ENCODE measurements around the gene RPL32.
"Not testable (repeated sequence)": the region's sequence is repeated elsewhere in the genome, so short reads cannot be mapped to it uniquely, and the experiment has no call there.

The RPL32 gene

DNA sequence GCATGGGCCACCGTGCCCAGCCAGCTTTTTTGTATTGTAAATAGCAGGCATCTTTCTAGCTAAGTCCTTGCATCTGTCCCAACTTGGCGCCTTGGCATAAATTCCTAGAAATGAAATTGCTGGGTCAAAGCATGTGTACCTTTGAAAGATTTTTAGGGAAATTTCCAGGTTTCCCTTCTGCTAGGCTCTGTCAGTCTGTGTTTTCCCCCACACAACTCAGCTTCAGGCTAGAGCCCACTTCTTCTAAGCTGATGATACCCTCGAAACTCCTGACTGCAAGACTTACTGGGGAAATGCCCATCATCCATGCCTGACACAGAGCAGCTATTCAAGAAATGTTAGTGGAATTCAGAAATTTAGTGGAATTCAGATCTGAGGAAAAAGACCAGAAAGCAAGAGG is 10.8 kb upstream of the RPL32 start:
- in situ Hi-C loops (cut with HindIII; ENCODE audit: low sequenced_read_pairs) = no loop called here
- DNase-seq (ENCODE audit: low read depth) = no peak
- H3K4me3 ChIP-seq (ENCODE audit: low read depth, low read length) = no peak overlapping the region
- TF ChIP-seq, protein P1, sequence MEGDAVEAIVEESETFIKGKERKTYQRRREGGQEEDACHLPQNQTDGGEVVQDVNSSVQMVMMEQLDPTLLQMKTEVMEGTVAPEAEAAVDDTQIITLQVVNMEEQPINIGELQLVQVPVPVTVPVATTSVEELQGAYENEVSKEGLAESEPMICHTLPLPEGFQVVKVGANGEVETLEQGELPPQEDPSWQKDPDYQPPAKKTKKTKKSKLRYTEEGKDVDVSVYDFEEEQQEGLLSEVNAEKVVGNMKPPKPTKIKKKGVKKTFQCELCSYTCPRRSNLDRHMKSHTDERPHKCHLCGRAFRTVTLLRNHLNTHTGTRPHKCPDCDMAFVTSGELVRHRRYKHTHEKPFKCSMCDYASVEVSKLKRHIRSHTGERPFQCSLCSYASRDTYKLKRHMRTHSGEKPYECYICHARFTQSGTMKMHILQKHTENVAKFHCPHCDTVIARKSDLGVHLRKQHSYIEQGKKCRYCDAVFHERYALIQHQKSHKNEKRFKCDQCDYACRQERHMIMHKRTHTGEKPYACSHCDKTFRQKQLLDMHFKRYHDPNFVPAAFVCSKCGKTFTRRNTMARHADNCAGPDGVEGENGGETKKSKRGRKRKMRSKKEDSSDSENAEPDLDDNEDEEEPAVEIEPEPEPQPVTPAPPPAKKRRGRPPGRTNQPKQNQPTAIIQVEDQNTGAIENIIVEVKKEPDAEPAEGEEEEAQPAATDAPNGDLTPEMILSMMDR (IDR thresholded peaks at IDR 0.05; ENCODE audit: low read depth, low read length, missing control alignments) = no peak

DNA sequence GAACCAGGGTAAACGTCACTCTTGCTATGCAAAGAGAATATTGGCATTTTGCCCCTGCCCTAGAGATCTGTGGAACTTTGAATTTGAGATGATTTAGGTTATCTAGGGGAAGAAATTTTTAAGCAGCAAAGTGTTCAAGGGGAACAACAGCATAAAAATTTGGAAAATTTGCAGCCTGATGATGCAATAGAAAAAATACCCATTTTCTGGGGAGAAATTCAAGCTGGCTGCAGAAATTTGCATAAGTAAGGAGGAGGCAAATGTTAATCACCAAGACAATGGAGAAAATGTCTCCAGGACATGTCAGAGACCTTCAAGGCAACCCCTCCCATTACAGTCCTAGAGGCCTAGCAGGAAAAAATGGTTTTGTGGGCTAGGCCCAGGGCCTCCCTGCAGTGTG is 4.4 kb upstream of the RPL32 start:
- no peak overlapping the region for H3K4me3 ChIP-seq (ENCODE audit: low read depth, low read length)
- in situ Hi-C loops (cut with HindIII; ENCODE audit: low sequenced_read_pairs) = no loop called here
- DNase-seq (ENCODE audit: low read depth) = no peak
- TF ChIP-seq, protein P1 (IDR thresholded peaks at IDR 0.05; ENCODE audit: low read depth, low read length, missing control alignments) = no peak

DNA sequence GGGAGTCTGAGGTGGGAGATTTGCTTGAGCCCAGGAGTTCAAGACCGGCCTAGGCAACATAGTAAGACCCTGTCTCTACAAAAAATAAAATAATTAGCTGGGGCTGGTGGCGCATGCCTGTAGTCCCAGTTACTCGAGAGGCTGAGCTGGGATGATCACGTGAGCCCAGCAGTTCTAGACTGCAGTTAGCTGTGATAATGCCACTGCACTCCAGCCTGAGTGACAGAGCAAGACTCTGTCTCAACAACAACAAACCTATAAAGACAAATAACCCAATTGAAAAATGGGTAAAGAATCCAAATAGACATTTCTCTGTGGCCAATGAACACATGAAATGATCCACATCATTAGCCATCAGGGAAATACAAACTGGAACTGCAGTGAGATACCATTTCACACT is 1.1 kb upstream of the RPL32 start:
- in situ Hi-C loops (cut with HindIII; ENCODE audit: low sequenced_read_pairs) = no loop called here
- DNase-seq (ENCODE audit: low read depth) = no peak
- TF ChIP-seq, protein P1 (IDR thresholded peaks at IDR 0.05; ENCODE audit: low read depth, low read length, missing control alignments) = no peak
- H3K4me3 ChIP-seq (ENCODE audit: low read depth, low read length) = no peak overlapping the region

DNA sequence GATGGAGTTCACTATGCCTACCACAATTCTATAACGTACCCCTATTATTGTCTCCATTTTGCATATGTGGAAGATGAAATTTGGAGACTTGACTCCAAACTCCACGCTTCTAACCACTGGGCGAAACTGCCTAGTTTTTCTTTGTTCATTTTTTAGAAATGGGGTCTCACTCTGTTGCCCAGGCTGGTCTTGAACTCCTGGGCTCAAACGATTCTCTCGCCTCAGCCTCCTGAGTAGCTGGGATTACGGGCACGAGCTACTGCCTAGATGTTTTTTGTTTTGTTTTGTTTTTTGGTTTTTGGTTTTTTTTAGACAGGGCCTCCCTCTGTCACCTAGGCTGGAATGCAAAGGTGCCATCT is 584 bp upstream of the RPL32 start:
- in situ Hi-C loops (cut with HindIII; ENCODE audit: low sequenced_read_pairs) = no loop called here
- DNase-seq (ENCODE audit: low read depth) = no peak
- no peak overlapping the region for H3K4me3 ChIP-seq (ENCODE audit: low read depth, low read length)
- TF ChIP-seq, protein P1 (IDR thresholded peaks at IDR 0.05; ENCODE audit: low read depth, low read length, missing control alignments) = no peak

DNA sequence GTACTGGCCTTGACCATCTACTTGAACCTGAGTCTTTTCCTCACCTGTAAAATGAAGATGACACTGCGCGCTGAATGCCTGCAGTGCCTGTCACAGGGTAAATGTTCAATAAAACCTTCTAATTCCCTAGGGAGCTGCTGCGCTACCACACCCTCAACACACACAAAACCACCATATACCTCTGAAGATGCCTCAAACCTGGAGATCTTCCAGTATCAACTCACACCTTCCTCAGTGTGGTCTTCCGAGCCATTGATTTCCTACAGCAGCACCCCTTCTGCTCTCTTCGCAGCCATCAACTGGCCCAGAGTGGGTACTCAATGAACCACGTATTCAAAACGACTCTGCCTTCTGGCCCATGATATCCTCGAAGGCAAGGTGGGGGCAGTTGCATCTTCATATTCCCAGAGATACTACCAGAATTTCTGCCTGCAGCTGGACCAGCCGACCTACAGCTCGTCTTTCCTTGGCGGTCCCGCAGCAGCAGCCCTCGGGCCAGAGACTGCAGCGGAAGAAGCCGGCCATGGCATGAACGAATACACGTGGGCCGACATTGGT is 695 bp downstream of the RPL32 start:
- in situ Hi-C loops (cut with HindIII; ENCODE audit: low sequenced_read_pairs) = no loop called here
- DNase-seq (ENCODE audit: low read depth) = no peak

DNA sequence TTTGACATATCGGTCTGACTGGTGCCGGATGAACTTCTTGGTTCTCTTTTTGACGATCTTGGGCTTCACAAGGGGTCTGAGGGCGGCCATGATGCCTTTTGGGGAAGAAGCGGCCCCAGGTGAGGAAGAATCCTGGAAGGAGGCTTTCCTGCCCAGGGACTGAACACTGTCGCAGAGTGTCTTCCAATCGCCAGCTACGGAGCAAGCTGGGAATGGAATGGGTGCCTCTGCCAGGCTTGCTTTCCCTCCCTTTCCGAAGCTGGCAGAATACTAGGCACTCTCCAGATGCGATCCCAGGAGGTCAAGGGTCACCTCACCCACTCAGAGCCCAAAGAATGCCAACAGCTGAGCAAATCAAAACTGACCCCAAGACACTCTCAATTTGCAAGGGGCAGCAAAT is 1.2 kb downstream of the RPL32 start:
- in situ Hi-C loops (cut with HindIII; ENCODE audit: low sequenced_read_pairs); DNase-seq (ENCODE audit: low read depth): not testable (repeated sequence)
- peak overlapping the region; percentile 100 for H3K4me3 ChIP-seq (ENCODE audit: low read depth, low read length)

More for the DNA sequence above, 695 bp downstream of the RPL32 start:
- TF ChIP-seq, protein P1 (IDR thresholded peaks at IDR 0.05; ENCODE audit: low read depth, low read length, missing control alignments) = no peak
- peak overlapping the region; percentile 100 for H3K4me3 ChIP-seq (ENCODE audit: low read depth, low read length)

DNA sequence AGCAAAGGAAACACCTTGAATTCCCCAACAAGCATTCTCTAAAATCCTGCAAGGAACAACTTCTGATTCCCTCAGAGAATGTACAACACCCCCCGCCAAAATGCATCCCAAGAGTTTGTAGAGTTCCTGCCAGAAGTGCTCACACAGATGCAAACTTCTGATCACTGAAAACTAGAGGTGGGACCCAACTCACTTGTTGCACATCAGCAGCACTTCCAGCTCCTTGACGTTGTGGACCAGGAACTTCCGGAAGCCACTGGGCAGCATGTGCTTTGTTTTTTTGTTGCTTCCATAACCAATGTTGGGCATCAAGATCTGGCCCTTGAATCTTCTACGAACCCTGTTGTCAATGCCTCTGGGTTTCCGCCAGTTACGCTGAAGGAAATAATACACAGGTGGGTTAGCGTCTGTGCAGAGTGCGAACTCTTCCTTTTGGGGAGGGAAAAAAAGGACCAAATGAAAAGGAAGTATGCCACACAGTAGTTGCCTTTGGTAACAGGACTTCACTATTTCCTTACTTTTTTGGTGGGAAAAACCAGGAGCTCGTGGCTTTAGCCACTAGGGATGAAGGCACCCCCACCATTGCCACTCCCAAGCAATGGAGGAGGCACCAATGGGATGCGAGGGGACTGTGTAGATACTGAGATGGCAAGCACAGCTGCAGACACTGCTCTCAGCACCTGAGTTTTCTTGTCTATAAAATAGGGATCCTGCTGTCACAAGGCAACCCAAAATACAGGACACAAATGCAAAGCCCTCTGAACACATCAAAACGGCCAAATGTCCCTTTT is 2.0 kb downstream of the RPL32 start:
- DNase-seq (ENCODE audit: low read depth) = no peak
- in situ Hi-C loops (cut with HindIII; ENCODE audit: low sequenced_read_pairs) = no loop called here
- TF ChIP-seq, protein P1 (IDR thresholded peaks at IDR 0.05; ENCODE audit: low read depth, low read length, missing control alignments) = no peak
- H3K4me3 ChIP-seq (ENCODE audit: low read depth, low read length) = peak overlapping the region; percentile 100
